CD4-positive, alpha-beta T cell (primary cell): ENCODE measurements around the gene DTL. TPM values are rescaled to one million over a fixed set of nuclear protein-coding genes. Genes with fewer than 3 reads are reported as not detected.
"Not testable (repeated sequence)": the region's sequence is repeated elsewhere in the genome, so short reads cannot be mapped to it uniquely, and the experiment has no call there.

Experiments
- ATAC-seq: fragments of 200-7000 bp; cut with Tn5 transposase; one replicate; pipeline ENCODE4 v1.10.0; 2022; ENCODE audit warnings: mild to moderate bottlenecking; ENCODE audit not compliant: poor library complexity
- CTCF ChIA-PET: fragments of 350-600 bp; sonication (Branson Sonifier 250); formaldehyde crosslinking; loops from one replicate; lab custom pipeline; 2021; ENCODE audit warnings: antibody characterized with exemption, inconsistent platforms; lab: Charles Lee
- POLR2A ChIA-PET: fragments of 350-600 bp; sonication (Branson Sonifier 250); formaldehyde crosslinking; loops from one replicate; lab custom pipeline; 2021; ENCODE audit warnings: antibody characterized with exemption, inconsistent platforms; lab: Charles Lee
- DNase-seq, 14 experiments: peaks; one replicate each; pipeline ENCODE4 v3.0.0-alpha.2; 2013 to 2020; ENCODE audit warnings: mixed read lengths in 2 of 14
- H3K27ac ChIP-seq, 2 donors: one replicate each; pipeline versions ENCODE4 v1.5.1 to v1.7.0; 2013; ENCODE audit warnings: low read length in 2 of 2, low read depth in 1 of 2, mild to moderate bottlenecking in 1 of 2
- H3K27me3 ChIP-seq, 2 experiments: 1 replicate in 1 of 2; 2 replicates in 1 of 2; pipeline versions ENCODE4 v1.6.1 to v1.7.0; 2013; ENCODE audit warnings: low read length in 2 of 2, control low read depth in 1 of 2, mild to moderate bottlenecking in 1 of 2, moderate library complexity in 1 of 2; ENCODE audit not compliant: insufficient read depth in 2 of 2, control insufficient read depth in 1 of 2
- H3K36me3 ChIP-seq: one replicate; pipeline ENCODE4 v1.6.1; 2013; ENCODE audit warnings: low read length, control low read depth; ENCODE audit not compliant: insufficient read depth
- H3K4me1 ChIP-seq: one replicate; pipeline ENCODE4 v1.6.1; 2013; ENCODE audit warnings: low read length, control low read depth; ENCODE audit not compliant: insufficient read depth
- H3K4me3 ChIP-seq: one replicate; pipeline ENCODE4 v1.5.1; 2013; ENCODE audit warnings: mild to moderate bottlenecking, low read length, moderate library complexity
- H3K9me3 ChIP-seq, 2 experiments: 1 replicate in 1 of 2; 2 replicates in 1 of 2; pipeline versions ENCODE4 v1.6.1 to v1.7.0; 2013; ENCODE audit warnings: low read length in 2 of 2, mild to moderate bottlenecking in 2 of 2, control low read depth in 1 of 2, moderate library complexity in 1 of 2; ENCODE audit not compliant: control insufficient read depth in 1 of 2, insufficient read depth in 1 of 2
- H3K27ac Mint-ChIP-seq: one replicate; pipeline ENCODE4 v1.8.0; 2020; ENCODE audit warnings: mixed read lengths
- H3K27me3 Mint-ChIP-seq: one replicate; pipeline ENCODE4 v1.8.0; 2021; ENCODE audit warnings: mixed read lengths
- H3K36me3 Mint-ChIP-seq: one replicate; pipeline ENCODE4 v1.8.0; 2021; ENCODE audit warnings: low read depth, mixed read lengths
- H3K4me1 Mint-ChIP-seq: one replicate; pipeline ENCODE4 v1.8.0; 2021; ENCODE audit warnings: low read depth, mixed read lengths
- H3K4me3 Mint-ChIP-seq: one replicate; pipeline ENCODE4 v1.8.0; 2020; ENCODE audit warnings: mild to moderate bottlenecking, mixed read lengths
- H3K9me3 Mint-ChIP-seq: one replicate; pipeline ENCODE4 v1.8.0; 2020; ENCODE audit warnings: mixed read lengths
- CTCF ChIP-seq: fragments of 200-600 bp; IDR thresholded peaks from one replicate; pipeline ENCODE4 v1.8.0; 2022; ENCODE audit warnings: antibody characterized with exemption, mild to moderate bottlenecking
- intact Hi-C, 2 experiments: fragments of 100-400 bp; cut with DNase I in 1 of 2; cut with micrococcal nuclease in 1 of 2; formaldehyde crosslinking; loops; one replicate each; pipeline versions ENCODE4 v1.15.1 to v1.9.0; 2023 to 2025; cut with DNase I, micrococcal nuclease
- total RNA-seq, 174 experiments: library from RNA in 2 of 174; stranded (reverse) in 2 of 174; gene quantifications; one replicate each; pipeline ENCODE4 v1.2.3 and lab custom pipeline; 2021 to 2026

The DTL gene
- total RNA-seq, 2 experiments from 2014 or later, result 0.49 to 0.64 TPM

DNA sequence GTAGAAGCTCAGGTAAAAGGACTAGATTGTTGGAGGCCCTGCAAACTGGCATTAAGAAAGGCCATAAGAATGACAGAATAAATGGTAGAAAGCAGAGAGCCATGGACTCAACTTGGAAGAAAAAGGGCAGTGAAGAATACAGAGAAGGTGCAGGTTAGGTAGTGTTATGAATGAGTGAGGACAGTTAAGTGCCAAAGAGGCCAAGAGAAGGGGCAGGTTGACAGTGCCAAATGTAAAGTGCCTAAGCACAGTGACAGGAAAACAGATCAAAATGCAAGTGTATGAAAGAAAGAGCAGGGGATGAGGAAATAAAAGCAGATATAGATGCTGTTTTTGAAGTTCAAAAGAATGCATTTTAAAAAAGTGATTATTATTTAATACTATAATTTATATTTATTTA is 43.9 kb upstream of the DTL start:
- ATAC-seq (no peak), DNase-seq (no peak)
- no peak overlapping the region for H3K27ac ChIP-seq
- ChIA-PET POLR2A (no interaction called here), CTCF (no interaction called here)
- H3K36me3 Mint-ChIP-seq, result peaks cover 46% of the 10 kb centered on the region
- no peaks in the 10 kb centered on the region for H3K4me1 ChIP-seq
- intact Hi-C loops, result no loop called here
- H3K4me1 Mint-ChIP-seq, result no peaks in the 10 kb centered on the region
- H3K9me3 ChIP-seq, result no peaks in the 10 kb centered on the region
- no peaks in the 10 kb centered on the region for H3K27me3 ChIP-seq
- no peaks in the 10 kb centered on the region for H3K9me3 Mint-ChIP-seq
- TF ChIP-seq CTCF, result no peak
- no peak overlapping the region for H3K4me3 ChIP-seq
- H3K27ac Mint-ChIP-seq, result no peak overlapping the region
- peaks cover 6% of the 10 kb centered on the region for H3K36me3 ChIP-seq
- no peaks in the 10 kb centered on the region for H3K27me3 Mint-ChIP-seq
- no peak overlapping the region for H3K4me3 Mint-ChIP-seq

DNA sequence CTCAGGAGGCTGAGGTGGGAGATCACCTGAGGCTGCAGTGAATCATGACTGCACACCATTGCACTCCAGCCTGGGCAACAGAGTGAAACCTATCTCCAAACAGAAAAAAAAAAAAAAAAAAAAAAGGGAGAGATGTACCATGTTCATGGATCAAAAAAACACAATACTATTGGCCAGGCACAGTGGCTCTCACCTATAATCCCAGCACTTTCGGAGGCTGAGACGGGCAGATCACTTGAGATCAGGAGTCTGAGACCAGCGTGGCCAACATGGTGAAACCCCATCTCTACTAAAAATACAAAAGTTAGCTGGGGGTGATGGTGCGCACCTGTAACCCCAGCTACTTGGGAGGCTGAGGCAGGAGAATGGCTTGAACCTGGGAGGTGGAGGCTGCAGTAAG is 38.1 kb upstream of the DTL start:
- CTCF ChIA-PET, intact Hi-C loops, DNase-seq, POLR2A ChIA-PET, H3K4me1 ChIP-seq, H3K27me3 ChIP-seq, H3K4me3 Mint-ChIP-seq, H3K4me3 ChIP-seq, H3K4me1 Mint-ChIP-seq, H3K27ac ChIP-seq, ATAC-seq, H3K36me3 ChIP-seq, H3K27ac Mint-ChIP-seq, H3K9me3 ChIP-seq, H3K27me3 Mint-ChIP-seq, H3K9me3 Mint-ChIP-seq: not testable (repeated sequence)
- peaks cover 53% of the 10 kb centered on the region for H3K36me3 Mint-ChIP-seq

DNA sequence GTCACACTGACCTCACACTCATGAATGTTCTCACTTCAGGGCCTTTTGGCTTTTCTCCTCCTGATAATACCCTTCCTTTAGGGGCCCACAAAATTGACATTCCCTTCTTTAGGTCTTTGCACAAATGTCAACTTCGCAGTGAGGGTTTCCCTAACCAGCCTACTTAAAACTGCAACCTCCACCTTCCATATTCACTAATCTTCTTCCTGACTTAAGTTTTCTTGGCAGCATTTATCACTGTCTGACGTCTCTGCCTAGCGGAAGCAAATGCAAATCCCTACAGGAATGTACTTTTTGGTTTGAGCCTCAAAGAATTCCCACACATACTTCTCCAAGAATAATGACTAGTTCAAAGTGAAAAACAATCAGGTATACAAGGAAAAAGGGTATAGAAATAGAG is 33.0 kb upstream of the DTL start:
- H3K4me1 Mint-ChIP-seq, result no peaks in the 10 kb centered on the region
- H3K27ac Mint-ChIP-seq, result no peak overlapping the region
- H3K4me3 ChIP-seq, result no peak overlapping the region
- TF ChIP-seq CTCF, result no peak
- DNase-seq, result no peak
- peaks cover 77% of the 10 kb centered on the region for H3K36me3 Mint-ChIP-seq
- intact Hi-C loops, result no loop called here
- ChIA-PET POLR2A (no interaction called here), CTCF (interaction anchor here (0.6 kb wide), 1 partner anchor 302 kb away, joined by 4 read pairs; no protein-coding TSS in a partner anchor)
- no peak for ATAC-seq
- H3K36me3 ChIP-seq, result peaks cover 21% of the 10 kb centered on the region
- no peaks in the 10 kb centered on the region for H3K4me1 ChIP-seq
- no peaks in the 10 kb centered on the region for H3K9me3 Mint-ChIP-seq
- H3K27me3 Mint-ChIP-seq, result no peaks in the 10 kb centered on the region
- no peak overlapping the region for H3K27ac ChIP-seq
- H3K4me3 Mint-ChIP-seq, result no peak overlapping the region
- H3K9me3 ChIP-seq, result no peaks in the 10 kb centered on the region
- no peaks in the 10 kb centered on the region for H3K27me3 ChIP-seq

- no peak for DNase-seq
- H3K4me1 Mint-ChIP-seq, result no peaks in the 10 kb centered on the region
- no peaks in the 10 kb centered on the region for H3K4me1 ChIP-seq
- POLR2A ChIA-PET, result no interaction called here
- H3K9me3 Mint-ChIP-seq, result no peaks in the 10 kb centered on the region
- H3K4me3 Mint-ChIP-seq, result no peak overlapping the region
- intact Hi-C loops, result loop anchor here in 1 of 2 experiments (5.0 kb wide), 1 partner anchor 42 kb away; no protein-coding TSS in a partner anchor
- H3K36me3 ChIP-seq, result peaks cover 25% of the 10 kb centered on the region
- H3K36me3 Mint-ChIP-seq, result peaks cover 74% of the 10 kb centered on the region
- H3K27ac Mint-ChIP-seq, result no peak overlapping the region
- H3K27me3 Mint-ChIP-seq, result no peaks in the 10 kb centered on the region
- H3K27ac ChIP-seq, result no peak overlapping the region
- CTCF ChIA-PET, result no interaction called here
- H3K27me3 ChIP-seq, result no peaks in the 10 kb centered on the region
- no peaks in the 10 kb centered on the region for H3K9me3 ChIP-seq
- TF ChIP-seq CTCF, result no peak
- H3K4me3 ChIP-seq, result no peak overlapping the region
- ATAC-seq, result no peak
Observed at GRCh38 chr1:212004895-212005608, 30.5 kb upstream of the DTL start.
